LNCaP clone FGC (cell line): ENCODE measurements around the gene SGSM2.

Experiments
- DNase-seq: peaks from one replicate; pipeline ENCODE4 v3.0.0-alpha.2; 2011; ENCODE audit warnings: low read depth
- H3K4me3 ChIP-seq: 2 replicates; pipeline ENCODE4 v1.5.1; 2011; ENCODE audit warnings: mild to moderate bottlenecking, low read depth, low read length, control low read depth
- CTCF ChIP-seq: IDR thresholded peaks from 2 replicates; pipeline ENCODE4 v1.5.1; 2012; ENCODE audit warnings: mild to moderate bottlenecking; ENCODE audit not compliant: control insufficient read depth, insufficient read depth; ENCODE audit errors: extremely low read depth

The SGSM2 gene

GRCh38 chr17:2414446-2415064 lies 77.3 kb downstream of the SGSM2 start:
- H3K4me3 ChIP-seq = no peak overlapping the region
- TF ChIP-seq CTCF = no peak
- no peak for DNase-seq

GRCh38 chr17:2415081-2415480 lies 77.8 kb downstream of the SGSM2 start:
- DNase-seq = no peak
- H3K4me3 ChIP-seq = no peak overlapping the region
- no peak for TF ChIP-seq CTCF

- DNase-seq = no peak
- no peak overlapping the region for H3K4me3 ChIP-seq
- peak; percentile 89 for TF ChIP-seq CTCF
Measured at GRCh38 chr17:2416010-2416734, 78.9 kb downstream of the SGSM2 start.

GRCh38 chr17:2418572-2418971 lies 81.3 kb downstream of the SGSM2 start:
- no peak for DNase-seq
- H3K4me3 ChIP-seq = no peak overlapping the region
- no peak for TF ChIP-seq CTCF

GRCh38 chr17:2419486-2419885 lies 82.2 kb downstream of the SGSM2 start:
- no peak for DNase-seq
- no peak overlapping the region for H3K4me3 ChIP-seq
- TF ChIP-seq CTCF = no peak

GRCh38 chr17:2420176-2420575 lies 82.9 kb downstream of the SGSM2 start:
- TF ChIP-seq CTCF = no peak
- H3K4me3 ChIP-seq = no peak overlapping the region
- DNase-seq = no peak
